GM21786 (cell line): ENCODE results near the gene PRKD1.
"Not testable (repeated sequence)": the region's sequence is repeated elsewhere in the genome, so short reads cannot be mapped to it uniquely, and the experiment has no call there.

Experiments used
- ATAC-seq: cut with Tn5 transposase; IDR thresholded peaks from one replicate; pipeline ENCODE4 v1.9.1; 2021; ENCODE audit not compliant: unreplicated experiment

PRKD1 gene

DNA sequence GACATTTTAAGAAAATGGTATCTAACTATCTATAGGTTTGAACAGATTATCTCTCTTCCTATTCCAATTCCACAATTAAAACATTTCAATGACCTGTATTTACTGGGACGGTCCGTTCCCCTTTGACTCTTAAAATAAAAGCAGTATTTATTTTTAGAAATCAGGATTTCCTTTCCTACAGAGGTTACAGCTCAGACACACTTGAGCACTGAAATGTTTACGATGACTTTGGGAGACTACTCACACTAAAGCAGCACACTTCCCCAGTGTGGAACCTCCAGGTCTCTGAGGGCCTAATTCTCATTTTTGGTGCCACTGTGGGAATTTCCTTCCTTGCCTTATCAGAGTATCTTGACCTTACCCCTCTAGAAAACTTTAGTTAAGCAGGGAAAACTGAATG, 181.8 kb downstream of the PRKD1 start:
- no peak for ATAC-seq

DNA sequence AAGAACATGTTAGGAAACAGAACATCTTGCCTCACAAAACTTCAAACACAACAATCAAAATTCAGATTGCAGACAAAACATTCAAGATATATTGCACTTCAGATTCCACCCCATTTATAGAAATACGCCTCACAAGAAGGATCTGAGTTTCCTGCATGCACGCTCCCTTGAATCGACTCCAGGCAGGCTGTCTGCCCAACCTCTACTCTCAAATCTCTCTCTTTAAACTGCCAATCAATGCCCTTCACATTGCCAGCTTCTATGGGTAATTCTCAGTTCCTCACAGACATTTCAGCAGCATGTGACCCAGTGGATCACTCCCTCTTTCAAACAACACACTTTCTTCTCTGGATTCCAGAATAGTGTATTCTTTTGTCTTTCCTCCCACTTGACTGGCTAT, 184.1 kb downstream of the PRKD1 start:
- ATAC-seq: no peak

DNA sequence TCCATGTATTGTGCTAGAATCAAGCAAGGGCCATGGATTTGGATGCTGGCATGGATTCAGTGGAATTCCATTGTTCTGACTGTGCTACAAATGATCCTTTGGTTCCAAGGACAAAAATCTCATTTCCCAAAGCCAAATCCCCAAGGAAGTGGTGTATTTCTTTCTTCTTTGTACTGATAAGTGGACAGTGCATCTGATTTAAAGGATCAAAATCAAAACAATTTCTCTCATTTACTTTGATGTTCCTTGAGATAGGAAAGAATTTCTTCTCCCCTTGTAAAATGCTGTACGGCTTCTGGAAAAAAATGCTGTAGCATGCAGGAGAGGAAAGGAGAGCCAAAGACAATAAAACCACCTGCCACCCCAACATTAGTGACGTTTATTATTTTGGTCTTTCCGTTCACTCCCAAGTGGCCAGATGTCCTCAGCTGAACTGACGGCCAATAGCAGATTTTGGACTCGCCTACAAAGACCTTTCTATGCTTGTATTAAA, 185.7 kb downstream of the PRKD1 start:
- no peak for ATAC-seq

DNA sequence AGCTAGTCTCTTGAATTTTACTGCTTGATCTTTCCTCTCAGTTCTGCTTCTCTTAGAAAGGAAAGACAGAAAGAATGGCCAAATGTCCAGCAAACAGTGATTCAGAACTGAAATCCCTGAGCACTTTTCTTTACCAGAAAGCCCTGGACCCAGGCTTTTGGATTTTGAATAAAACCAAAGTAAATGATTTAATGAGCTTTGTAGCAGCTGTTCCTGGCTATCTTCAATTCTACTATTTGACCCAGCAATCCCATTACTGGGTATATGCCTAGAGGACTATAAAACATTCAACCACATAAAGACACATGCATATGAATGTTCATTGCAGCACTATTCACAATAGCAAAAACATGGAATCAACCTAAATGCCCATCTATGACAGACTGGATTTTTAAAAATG, 187.2 kb downstream of the PRKD1 start:
- ATAC-seq: no peak

DNA sequence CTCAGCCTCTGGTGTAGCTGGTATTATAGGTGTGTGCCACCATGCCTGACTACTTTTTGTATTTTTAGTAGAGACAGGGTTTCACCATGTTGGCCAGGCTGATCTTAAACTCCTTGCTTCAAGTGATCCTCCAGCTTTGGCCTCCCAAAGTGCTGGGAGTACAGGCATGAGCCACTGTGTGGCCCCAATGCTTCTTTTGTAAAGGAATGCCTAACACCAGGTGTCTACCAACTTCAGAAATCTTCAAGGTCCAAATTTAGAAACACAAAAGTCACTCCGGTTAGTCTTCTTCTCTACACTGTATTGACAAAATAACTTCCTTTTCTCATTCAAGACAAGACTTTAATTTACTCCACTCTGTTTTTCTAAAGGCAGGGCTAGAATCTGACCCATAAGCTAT, 188.7 kb downstream of the PRKD1 start:
- no peak for ATAC-seq

DNA sequence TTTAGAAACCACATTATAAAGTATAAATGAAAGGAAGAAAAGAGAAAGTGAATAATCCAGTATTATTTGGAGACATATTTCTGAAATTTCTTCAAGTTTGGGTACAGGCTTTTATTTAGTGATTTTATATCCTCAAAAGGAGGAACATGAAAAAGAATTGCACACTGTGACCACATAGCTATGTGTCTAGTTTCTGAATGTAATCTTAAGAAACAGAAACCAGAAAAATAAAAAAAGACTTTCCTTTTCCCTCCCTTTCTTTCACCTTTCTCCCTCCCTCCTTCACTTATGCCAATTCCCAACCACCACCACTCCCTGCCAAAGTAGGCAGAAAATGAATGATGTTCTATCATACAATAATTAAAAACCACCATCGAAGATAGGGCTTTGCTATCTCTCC, 189.6 kb downstream of the PRKD1 start:
- ATAC-seq: no peak

DNA sequence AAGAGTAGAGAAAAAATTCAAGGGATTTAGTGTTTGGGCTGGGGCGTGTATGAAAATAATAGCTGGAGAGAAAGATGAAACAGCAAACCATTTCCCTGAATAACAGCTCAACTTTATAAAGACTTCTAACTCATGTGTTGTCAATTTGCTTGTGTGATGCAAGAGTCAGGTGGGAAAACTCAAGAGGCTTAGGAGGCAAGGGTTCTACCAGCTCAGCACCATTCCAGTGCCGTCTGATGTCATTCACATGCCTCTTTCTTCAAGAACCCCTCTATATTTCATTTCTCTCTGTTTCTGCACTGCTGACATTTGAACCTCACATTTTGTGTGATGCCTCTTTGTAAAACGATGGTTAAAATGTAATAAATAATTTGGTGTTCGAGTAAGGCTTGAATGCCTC, 192.2 kb downstream of the PRKD1 start:
- no peak for ATAC-seq

DNA sequence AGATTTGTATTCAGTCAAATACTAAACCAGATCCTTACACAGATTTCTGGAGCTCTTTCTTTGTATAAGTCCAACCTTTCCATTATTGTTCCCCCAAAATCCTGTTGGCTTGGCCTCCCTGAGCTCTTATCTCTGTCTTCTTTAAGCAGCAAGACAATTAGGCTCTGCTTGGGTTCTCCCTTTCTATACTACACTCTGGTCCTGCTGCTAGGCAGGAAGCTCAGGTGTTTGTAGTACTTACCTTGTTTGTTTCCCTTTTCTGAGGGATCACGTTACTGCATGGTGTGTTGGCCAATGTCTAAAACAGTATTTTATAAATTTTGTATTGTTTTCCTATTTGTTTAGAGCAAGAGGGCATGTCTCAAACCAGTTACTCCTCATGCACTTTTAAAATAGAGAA, 192.9 kb downstream of the PRKD1 start:
- no peak for ATAC-seq

DNA sequence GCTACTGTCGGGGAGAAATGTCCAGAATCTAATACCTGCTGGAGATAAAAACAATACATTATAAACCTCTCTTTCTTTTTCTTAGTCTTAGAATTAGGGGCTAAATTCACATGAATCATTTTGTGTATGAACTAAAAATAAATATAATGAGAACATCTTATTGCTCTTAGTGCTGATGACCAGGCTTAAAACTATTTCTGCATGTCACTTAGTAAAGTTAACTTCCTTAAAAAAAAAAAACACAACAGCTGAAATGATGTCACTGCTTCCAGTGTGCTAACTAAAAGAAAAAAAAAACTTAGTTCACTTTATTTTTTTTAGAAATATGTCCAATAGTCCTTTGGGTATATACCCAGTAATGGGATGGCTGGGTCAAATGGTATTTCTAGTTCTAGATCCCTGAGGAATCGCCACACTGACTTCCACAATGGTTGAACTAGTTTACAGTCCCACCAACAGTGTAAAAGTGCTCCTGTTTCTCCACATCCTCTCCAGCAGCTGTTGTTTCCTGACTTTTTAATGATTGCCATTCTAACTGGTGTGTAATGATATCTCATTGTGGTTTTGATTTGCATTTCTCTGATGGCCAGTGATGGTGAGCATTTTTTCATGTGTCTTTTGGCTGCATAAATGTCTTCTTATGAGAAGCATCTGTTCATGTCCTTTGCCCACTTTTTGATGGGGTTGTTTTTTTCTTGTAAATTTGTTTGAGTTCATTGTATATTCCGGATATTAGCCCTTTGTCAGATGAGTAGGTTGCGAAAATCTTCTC, 200.9 kb downstream of the PRKD1 start:
- ATAC-seq: not testable (repeated sequence)

DNA sequence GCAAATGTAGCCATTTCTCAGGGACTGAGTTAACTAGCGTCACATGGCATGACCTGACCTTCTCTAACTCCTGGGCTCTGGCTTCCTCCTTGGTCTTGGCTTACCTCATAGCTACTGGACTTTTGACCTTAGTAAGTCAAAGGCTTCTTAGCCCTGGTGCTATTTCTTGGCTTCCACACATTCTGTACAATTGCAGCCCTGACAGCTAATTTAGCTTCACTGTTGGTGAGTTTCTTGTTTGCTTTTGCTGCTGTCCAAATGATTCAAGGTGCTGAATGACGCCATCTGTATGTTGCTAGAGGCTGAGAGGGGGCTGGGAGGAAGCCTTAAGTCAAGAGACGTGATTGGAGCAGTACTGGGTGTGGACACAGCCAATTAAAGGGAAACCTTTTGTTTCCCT, 202.7 kb downstream of the PRKD1 start:
- no peak for ATAC-seq

DNA sequence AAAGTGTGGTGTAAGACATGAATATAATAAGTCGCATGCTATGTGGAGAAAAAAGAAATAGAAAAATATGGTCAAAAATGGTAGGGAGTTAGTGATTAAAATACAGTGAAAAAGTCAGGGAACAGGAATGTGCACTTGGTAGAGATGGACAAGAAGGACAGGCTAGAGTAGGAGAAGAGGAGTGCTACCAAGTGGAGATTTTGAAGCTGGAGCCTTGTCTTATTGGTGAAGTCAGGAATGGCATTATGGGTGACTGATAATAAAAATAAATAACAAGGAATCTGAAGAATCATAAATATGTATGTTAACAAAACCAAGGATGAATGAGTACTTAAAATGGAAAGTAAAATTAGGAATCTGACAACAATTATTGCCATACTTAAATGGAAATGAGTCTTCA, 204.8 kb downstream of the PRKD1 start:
- no peak for ATAC-seq

DNA sequence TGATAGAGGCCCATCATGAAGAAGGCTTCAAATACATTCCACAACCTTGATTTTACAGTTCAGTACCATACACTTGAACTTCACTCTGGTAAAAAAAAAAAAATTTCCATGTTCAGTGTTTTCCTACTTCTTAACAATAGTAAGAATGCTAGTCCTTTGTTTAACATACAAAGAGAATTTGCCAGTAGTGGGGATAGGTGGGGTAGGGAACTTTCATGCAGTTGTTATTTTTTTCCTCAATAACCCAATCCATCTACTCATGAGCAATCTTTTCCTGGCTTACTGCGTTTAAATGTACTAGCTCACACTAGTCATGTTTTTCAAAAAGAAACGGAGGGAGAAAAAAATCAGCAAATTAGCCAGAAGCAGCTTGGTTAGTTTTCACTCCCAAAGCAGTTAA, 206.1 kb downstream of the PRKD1 start:
- ATAC-seq: no peak

DNA sequence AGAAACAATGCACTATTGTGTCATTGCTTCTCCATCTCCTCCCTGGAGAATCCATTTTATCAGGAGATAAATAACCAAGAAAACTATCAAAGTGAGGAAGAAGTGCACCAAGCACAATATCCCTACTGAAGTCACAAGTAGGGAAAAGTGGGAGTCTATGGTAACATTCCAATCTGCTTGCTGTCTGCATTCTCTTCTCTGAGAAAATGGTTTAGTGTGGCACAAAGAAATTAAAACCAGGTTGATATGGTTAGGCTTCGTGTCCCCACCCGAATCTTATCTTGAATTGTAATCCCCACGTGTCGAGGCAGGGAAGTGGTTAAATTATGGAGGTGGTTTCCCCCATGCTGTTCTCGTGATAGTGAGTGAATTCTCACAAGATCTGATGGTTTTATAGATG, 209.7 kb downstream of the PRKD1 start:
- ATAC-seq: no peak

DNA sequence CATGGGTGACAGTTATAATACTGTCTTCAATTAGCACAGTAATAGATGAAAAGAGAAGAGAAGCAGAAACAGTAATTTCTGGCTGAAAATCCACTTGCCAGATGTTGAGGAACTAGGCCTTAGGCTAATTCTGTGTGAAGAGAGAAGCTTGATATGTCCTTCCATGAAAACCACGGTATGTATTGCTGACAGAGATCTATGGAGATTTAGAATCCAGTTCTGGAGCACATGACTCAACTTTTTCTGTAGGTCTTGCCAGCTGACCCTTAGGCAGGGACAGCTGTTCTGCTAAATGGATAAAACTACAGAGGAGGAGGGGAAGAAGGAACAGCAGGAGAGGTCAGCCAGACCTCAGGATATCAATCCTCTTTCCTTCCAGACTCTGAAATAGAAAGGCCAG, 211.5 kb downstream of the PRKD1 start:
- no peak for ATAC-seq

DNA sequence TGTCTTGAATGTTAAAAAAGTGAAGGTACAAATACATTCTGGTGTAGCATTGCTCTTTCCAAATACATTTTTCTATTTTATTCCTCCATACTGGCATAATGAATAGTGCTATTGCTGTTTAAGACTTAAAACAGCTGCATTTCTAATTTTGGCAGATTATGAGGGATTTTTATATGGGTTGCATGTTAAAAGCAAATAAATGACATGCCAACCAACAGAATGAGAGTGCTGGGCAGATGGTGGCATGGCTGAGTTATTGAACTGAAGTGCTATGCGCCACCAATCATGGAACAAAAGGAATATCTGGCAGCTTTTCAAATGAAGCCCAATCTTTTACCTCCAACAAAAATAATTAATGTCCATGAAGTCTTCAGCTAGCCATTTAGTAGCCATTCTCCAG, 215.0 kb downstream of the PRKD1 start:
- ATAC-seq: no peak

DNA sequence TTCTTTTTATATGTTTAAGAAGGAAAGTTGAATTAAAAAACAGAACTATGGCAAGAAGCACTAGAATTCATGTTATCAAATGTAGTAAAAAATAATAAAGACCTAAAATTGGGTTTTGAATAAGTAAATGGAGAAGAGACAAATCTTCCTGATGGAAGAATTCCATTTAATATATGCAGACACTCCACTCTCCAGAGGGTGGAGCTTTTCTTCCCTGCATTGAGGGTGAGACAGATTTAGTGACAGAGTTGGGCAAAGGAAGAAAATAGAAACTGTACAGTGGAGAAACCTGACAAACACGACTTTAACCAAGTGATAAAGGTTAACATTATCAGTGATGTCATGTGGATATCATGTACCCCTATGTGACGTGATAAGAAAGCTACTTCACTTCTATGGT, 217.6 kb downstream of the PRKD1 start:
- no peak for ATAC-seq

DNA sequence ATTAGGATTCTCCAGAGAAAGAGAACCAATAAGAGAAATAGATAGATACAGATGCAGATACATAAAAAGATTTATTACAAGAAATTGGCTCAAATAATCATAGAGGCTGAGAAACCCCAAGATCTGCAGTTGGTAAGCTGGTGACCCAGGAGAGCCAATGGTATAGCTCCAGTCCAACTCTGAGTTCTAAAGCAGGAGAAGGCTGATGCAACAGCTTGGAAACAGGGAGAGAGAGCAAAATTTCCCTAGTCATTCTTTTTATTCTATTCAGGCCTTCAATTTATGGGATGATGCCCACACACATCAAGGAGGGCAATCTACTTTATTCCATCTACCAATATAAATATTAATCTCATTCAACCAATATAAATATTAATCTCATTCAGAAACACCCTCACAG, 218.2 kb downstream of the PRKD1 start:
- no peak for ATAC-seq

DNA sequence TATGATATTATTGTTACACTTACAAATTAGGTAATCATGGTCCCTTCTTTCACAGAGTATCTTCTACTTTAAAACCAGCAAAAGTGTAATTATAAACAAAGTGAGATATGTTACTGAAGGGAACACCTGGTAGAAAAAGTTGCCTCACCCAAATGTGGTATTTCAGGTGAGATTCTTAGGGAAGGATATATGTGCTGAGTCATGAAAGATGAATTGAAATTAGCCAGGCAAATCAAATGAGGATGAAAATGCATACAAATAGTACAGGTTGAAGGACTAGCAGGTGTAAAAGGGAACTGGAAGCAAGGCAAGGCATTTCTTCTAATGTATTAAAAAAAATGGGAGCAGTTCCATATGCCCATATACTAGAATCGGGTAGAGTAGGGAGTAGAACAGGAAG, 220.9 kb downstream of the PRKD1 start:
- ATAC-seq: no peak

DNA sequence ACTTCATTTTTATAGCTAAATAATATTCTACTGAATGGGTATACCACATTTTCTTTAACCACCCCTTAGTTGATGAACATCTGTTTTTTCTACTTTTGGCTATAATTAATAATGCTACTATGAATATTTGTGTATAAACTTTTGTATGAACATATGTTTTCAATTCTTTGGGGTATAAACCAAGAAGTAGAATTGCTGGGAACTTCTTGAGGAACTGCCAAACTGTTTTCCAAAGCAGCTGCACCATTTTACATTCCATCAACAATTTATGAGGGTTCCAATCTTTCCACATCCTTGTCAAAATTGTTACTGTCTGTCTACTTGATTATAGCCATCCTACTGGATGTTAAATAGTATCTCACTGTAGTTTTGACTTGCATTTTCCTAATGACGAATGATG, 221.8 kb downstream of the PRKD1 start:
- ATAC-seq: no peak

DNA sequence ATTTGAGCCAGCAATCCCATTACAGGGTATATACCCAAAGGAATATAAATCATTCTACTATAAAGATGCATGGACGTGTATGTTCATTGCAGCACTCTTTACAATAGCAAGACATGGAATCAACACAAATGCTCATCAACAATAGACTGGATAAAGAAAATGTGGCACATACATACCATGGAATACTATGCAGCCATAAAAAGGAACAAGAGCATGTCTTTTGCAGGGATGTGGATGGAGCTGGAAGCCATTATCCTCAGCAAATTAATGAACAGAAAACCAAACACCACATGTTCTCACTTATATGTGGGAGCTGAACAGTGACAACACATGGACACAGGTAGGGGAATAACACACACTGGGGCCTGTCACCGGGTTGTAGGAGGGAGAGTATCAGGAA, 238.1 kb downstream of the PRKD1 start:
- ATAC-seq: not testable (repeated sequence)

DNA sequence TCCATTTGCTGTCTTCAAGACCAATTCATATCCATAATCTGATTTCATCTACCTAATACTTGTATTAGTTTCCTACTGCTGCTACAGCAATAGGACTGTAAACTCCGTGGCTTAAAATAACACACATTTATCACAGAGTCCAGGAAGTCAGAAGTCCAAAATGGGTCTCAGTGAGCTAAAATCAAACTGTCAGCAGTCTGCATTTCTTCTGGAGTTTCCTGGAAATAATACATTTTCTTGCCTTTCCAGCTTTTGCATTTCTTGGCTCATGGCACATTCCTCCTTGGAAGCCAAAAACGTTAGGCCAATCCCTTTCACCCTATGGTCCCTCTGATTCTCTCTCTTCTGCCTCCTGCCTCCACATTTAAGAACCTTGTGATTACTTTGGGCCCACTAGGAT, 239.8 kb downstream of the PRKD1 start:
- no peak for ATAC-seq

DNA sequence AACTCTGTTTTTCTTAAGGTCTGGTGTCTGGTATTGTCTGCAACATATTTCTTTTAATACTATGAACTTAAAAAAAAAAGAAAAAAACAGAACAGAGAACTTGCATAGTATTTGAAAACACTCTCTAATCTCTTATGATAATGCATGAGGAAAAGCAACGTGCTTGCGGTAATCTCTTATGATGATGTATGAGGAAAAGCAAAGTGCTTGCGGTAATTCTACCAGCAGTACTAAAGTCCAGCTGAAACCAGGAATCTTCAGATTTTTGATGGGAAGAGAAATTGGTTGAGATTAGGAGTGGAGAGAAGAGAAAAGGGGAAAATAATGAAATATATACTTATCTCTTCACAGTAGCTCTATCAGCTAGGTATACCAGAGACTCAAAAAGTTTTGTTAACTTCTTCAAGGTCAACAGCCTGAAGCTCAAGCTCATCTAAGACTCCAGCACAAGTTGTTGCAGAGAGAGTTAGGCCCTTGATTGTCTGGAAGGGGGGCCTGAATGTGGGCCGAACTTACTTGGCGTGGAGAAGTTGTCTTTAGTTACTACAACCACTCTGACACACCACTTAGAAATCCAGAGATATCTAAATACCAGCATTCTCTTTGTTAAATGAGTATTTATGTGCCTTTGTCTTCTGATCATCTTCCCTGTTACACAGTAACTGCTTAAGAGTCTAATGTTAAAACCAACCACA, 240.4 kb downstream of the PRKD1 start:
- no peak for ATAC-seq

DNA sequence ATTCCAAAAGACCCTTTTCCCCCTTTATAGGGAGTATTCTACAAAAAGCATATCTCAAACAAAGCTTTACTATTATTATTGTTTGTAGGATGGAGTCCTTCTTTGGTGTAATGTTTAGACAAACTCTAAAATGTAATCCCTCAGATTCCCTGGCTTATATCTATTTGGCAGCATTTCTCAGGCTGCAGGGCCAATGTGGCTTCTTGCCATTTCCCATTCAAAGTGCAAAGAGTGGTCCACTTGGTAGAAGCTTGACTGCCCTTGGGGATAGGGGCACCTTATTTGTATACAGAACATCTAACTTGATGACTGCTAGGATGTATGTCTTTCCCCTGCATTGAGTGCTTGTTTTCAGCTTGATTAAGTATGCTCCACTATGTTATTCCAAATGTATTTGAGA, 242.7 kb downstream of the PRKD1 start:
- no peak for ATAC-seq
